ENCODE measurements around the gene SCNN1B.
"Not testable (repeated sequence)": the region's sequence is repeated elsewhere in the genome, so short reads cannot be mapped to it uniquely, and the experiment has no call there.

Gene SCNN1B

GRCh38 chr16:23391381-23392222 is 89.5 kb downstream of the SCNN1B start:
- Histone ChIP-seq H3K27me3 (ENCODE audit: control insufficient read depth, insufficient read depth, low read length) (no peaks in the 10 kb centered on the region), H3K36me3 (ENCODE audit: control insufficient read depth, insufficient read depth, low read length) (peaks cover 32% of the 10 kb centered on the region), H3K4me3 (ENCODE audit: low read depth, low read length) (no peak overlapping the region), H3K9me3 (ENCODE audit: control insufficient read depth, insufficient read depth, low read length) (no peaks in the 10 kb centered on the region), H3K9ac (ENCODE audit: low read depth, low read length) (no peak overlapping the region), H3K4me1 (ENCODE audit: control insufficient read depth, insufficient read depth, low read length) (no peaks in the 10 kb centered on the region)

- H3K36me3 ChIP-seq (ENCODE audit: control insufficient read depth, insufficient read depth, low read length) = peaks cover 32% of the 10 kb centered on the region
Measured at GRCh38 chr16:23392223-23392600, 90.1 kb downstream of the SCNN1B start.

DNA sequence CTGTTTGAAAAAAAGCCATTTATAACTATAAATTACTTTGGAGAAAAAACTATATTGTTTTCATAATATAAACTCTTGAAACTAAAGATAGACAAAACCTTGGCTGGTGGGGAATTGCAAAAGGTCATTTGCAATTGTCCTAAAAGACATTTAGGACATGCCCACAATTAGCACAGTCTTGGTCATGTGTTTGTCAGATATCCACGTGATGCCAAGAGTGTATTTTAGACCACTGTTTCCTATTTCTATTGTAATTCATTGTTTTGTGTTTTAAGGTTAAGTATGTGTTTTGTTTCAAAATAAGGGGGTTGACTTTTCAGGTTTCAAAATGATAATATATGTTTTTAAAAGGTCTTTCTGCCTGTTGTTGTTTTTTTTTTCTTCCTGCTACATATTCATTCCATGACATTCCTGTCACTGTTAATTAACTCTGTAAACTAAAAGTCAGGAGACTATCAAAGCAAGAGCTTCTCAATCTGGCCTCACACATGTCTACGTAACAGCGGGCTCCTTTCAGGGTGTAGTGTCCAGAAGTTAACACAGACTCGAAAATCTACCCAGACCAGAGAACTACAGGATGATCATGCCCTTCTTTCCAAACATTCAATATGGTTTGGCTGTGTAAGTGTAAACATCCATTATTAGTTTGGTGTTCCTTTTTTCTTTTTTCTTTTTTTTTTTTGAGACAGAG is 92.2 kb downstream of the SCNN1B start:
- H3K4me3 ChIP-seq (ENCODE audit: low read depth, low read length) = no peak overlapping the region
- no peaks in the 10 kb centered on the region for H3K9me3 ChIP-seq (ENCODE audit: control insufficient read depth, insufficient read depth, low read length)
- peaks cover under 1% of the 10 kb centered on the region for H3K4me1 ChIP-seq (ENCODE audit: control insufficient read depth, insufficient read depth, low read length)
- no peak overlapping the region for H3K9ac ChIP-seq (ENCODE audit: low read depth, low read length)
- H3K27me3 ChIP-seq (ENCODE audit: control insufficient read depth, insufficient read depth, low read length) = no peaks in the 10 kb centered on the region
- H3K36me3 ChIP-seq (ENCODE audit: control insufficient read depth, insufficient read depth, low read length) = peaks cover 26% of the 10 kb centered on the region

More at GRCh38 chr16:23392223-23392600, 90.1 kb downstream of the SCNN1B start:
- no peaks in the 10 kb centered on the region for H3K9me3 ChIP-seq (ENCODE audit: control insufficient read depth, insufficient read depth, low read length)
- no peak overlapping the region for H3K9ac ChIP-seq (ENCODE audit: low read depth, low read length)
- no peak overlapping the region for H3K4me3 ChIP-seq (ENCODE audit: low read depth, low read length)
- H3K4me1 ChIP-seq (ENCODE audit: control insufficient read depth, insufficient read depth, low read length) = no peaks in the 10 kb centered on the region
- no peaks in the 10 kb centered on the region for H3K27me3 ChIP-seq (ENCODE audit: control insufficient read depth, insufficient read depth, low read length)

DNA sequence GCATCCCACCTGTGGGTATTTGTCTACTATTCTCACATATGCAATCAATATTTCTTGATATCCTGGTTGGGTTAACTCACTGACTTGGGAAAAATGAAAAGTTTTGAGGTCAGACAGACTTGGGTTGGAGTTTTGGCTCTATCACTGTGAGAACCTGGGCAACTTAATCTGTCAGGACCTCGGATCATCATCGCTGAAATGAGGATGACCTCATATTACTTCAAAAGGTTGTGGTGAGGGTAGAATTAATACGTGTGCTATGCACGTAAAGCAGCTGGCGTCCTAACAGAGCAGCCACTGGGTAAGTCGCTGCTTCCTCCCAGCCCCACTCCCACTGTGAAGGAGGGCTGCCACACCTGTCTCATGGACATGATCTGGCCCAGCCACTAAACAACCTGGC is 93.6 kb downstream of the SCNN1B start:
- Histone ChIP-seq H3K9me3 (ENCODE audit: control insufficient read depth, insufficient read depth, low read length) (no peaks in the 10 kb centered on the region), H3K4me3 (ENCODE audit: low read depth, low read length) (no peak overlapping the region), H3K9ac (ENCODE audit: low read depth, low read length) (no peak overlapping the region), H3K27me3 (ENCODE audit: control insufficient read depth, insufficient read depth, low read length) (no peaks in the 10 kb centered on the region), H3K36me3 (ENCODE audit: control insufficient read depth, insufficient read depth, low read length) (peaks cover 21% of the 10 kb centered on the region), H3K4me1 (ENCODE audit: control insufficient read depth, insufficient read depth, low read length) (peaks cover 12% of the 10 kb centered on the region)

GRCh38 chr16:23397464-23397863 is 95.4 kb downstream of the SCNN1B start:
- H3K36me3 ChIP-seq (ENCODE audit: control insufficient read depth, insufficient read depth, low read length) = peaks cover 12% of the 10 kb centered on the region
- no peak overlapping the region for H3K4me3 ChIP-seq (ENCODE audit: low read depth, low read length)
- no peaks in the 10 kb centered on the region for H3K27me3 ChIP-seq (ENCODE audit: control insufficient read depth, insufficient read depth, low read length)

GRCh38 chr16:23398987-23399805 is 97.1 kb downstream of the SCNN1B start:
- peak overlapping the region; percentile 28 for H3K4me3 ChIP-seq (ENCODE audit: low read depth, low read length)

More at GRCh38 chr16:23397464-23397863, 95.4 kb downstream of the SCNN1B start:
- no peak overlapping the region for H3K9ac ChIP-seq (ENCODE audit: low read depth, low read length)
- H3K4me1 ChIP-seq (ENCODE audit: control insufficient read depth, insufficient read depth, low read length) = peaks cover 18% of the 10 kb centered on the region
- H3K9me3 ChIP-seq (ENCODE audit: control insufficient read depth, insufficient read depth, low read length) = no peaks in the 10 kb centered on the region

GRCh38 chr16:23400447-23400846 is 98.3 kb downstream of the SCNN1B start:
- Histone ChIP-seq H3K36me3 (ENCODE audit: control insufficient read depth, insufficient read depth, low read length) (peaks cover 15% of the 10 kb centered on the region), H3K4me1 (ENCODE audit: control insufficient read depth, insufficient read depth, low read length) (peaks cover 18% of the 10 kb centered on the region)
- H3K9me3 ChIP-seq (ENCODE audit: control insufficient read depth, insufficient read depth, low read length); H3K4me3 ChIP-seq (ENCODE audit: low read depth, low read length); H3K9ac ChIP-seq (ENCODE audit: low read depth, low read length); H3K27me3 ChIP-seq (ENCODE audit: control insufficient read depth, insufficient read depth, low read length): not testable (repeated sequence)

More at GRCh38 chr16:23398987-23399805, 97.1 kb downstream of the SCNN1B start:
- H3K36me3 ChIP-seq (ENCODE audit: control insufficient read depth, insufficient read depth, low read length) = peaks cover 12% of the 10 kb centered on the region
- H3K27me3 ChIP-seq (ENCODE audit: control insufficient read depth, insufficient read depth, low read length) = no peaks in the 10 kb centered on the region
- peak overlapping the region; percentile 19 for H3K9ac ChIP-seq (ENCODE audit: low read depth, low read length)
- H3K4me1 ChIP-seq (ENCODE audit: control insufficient read depth, insufficient read depth, low read length) = peaks cover 18% of the 10 kb centered on the region
- H3K9me3 ChIP-seq (ENCODE audit: control insufficient read depth, insufficient read depth, low read length) = no peaks in the 10 kb centered on the region

GRCh38 chr16:23401139-23401538 is 99.0 kb downstream of the SCNN1B start:
- Histone ChIP-seq H3K9ac (ENCODE audit: low read depth, low read length) (no peak overlapping the region), H3K4me3 (ENCODE audit: low read depth, low read length) (no peak overlapping the region), H3K4me1 (ENCODE audit: control insufficient read depth, insufficient read depth, low read length) (peaks cover 18% of the 10 kb centered on the region), H3K36me3 (ENCODE audit: control insufficient read depth, insufficient read depth, low read length) (peaks cover 15% of the 10 kb centered on the region), H3K27me3 (ENCODE audit: control insufficient read depth, insufficient read depth, low read length) (no peaks in the 10 kb centered on the region), H3K9me3 (ENCODE audit: control insufficient read depth, insufficient read depth, low read length) (no peaks in the 10 kb centered on the region)

GRCh38 chr16:23402100-23402499 is 100.0 kb downstream of the SCNN1B start:
- Histone ChIP-seq H3K4me1 (ENCODE audit: control insufficient read depth, insufficient read depth, low read length) (peaks cover 18% of the 10 kb centered on the region), H3K36me3 (ENCODE audit: control insufficient read depth, insufficient read depth, low read length) (peaks cover 15% of the 10 kb centered on the region), H3K4me3 (ENCODE audit: low read depth, low read length) (no peak overlapping the region)

DNA sequence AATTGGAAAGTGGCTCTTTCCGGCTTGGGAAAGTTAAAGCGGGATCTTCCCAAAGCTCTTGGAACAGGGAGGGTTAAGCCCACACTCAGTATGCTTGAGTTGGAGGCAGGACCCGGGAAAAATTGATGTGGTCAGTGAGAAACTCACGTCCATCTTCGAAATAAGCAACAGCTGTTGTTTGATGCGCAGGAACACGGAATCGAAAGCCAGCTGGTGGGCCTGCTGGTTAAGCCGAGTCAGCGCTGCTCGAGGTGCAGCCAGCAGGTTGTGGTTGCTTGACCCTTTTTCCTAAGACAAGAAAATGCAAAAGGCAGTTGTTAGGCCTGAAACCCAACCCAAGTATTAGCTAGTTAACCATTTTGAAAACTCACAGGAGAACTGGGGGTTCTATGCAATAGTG is 101.4 kb downstream of the SCNN1B start:
- Histone ChIP-seq H3K4me1 (ENCODE audit: control insufficient read depth, insufficient read depth, low read length) (peaks cover 18% of the 10 kb centered on the region), H3K36me3 (ENCODE audit: control insufficient read depth, insufficient read depth, low read length) (peaks cover 15% of the 10 kb centered on the region)

More at GRCh38 chr16:23402100-23402499, 100.0 kb downstream of the SCNN1B start:
- Histone ChIP-seq H3K9ac (ENCODE audit: low read depth, low read length) (no peak overlapping the region), H3K27me3 (ENCODE audit: control insufficient read depth, insufficient read depth, low read length) (no peaks in the 10 kb centered on the region), H3K9me3 (ENCODE audit: control insufficient read depth, insufficient read depth, low read length) (no peaks in the 10 kb centered on the region)

DNA sequence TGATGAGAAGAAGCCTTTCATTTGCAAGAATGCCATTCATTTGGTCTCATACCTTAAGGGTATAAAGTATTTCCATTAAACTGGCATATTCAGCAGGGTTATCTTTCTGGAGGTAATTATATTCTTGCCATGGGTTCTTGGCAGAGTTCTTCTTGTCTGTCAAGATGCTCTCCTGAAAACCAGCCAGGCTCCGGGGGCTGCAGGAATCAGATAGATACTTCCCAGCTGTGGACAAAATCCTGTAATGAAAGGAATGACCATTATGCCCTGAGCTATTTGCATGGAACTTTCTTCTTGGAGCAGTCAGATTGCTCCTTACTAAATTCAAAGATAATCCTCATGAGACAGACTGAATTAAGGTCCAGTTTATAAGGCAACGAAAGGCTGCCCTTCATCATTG is 103.9 kb downstream of the SCNN1B start:
- Histone ChIP-seq H3K9me3 (ENCODE audit: control insufficient read depth, insufficient read depth, low read length) (no peaks in the 10 kb centered on the region), H3K27me3 (ENCODE audit: control insufficient read depth, insufficient read depth, low read length) (no peaks in the 10 kb centered on the region), H3K4me3 (ENCODE audit: low read depth, low read length) (no peak overlapping the region), H3K9ac (ENCODE audit: low read depth, low read length) (no peak overlapping the region), H3K36me3 (ENCODE audit: control insufficient read depth, insufficient read depth, low read length) (peaks cover 15% of the 10 kb centered on the region), H3K4me1 (ENCODE audit: control insufficient read depth, insufficient read depth, low read length) (peaks cover 9% of the 10 kb centered on the region)

More for the DNA sequence above, 101.4 kb downstream of the SCNN1B start:
- Histone ChIP-seq H3K4me3 (ENCODE audit: low read depth, low read length) (no peak overlapping the region), H3K9ac (ENCODE audit: low read depth, low read length) (no peak overlapping the region), H3K27me3 (ENCODE audit: control insufficient read depth, insufficient read depth, low read length) (no peaks in the 10 kb centered on the region), H3K9me3 (ENCODE audit: control insufficient read depth, insufficient read depth, low read length) (no peaks in the 10 kb centered on the region)

All from iPS-15b (cell line).